ENCODE data around the gene DOCK2.
"Not testable (repeated sequence)": the region's sequence is repeated elsewhere in the genome, so short reads cannot be mapped to it uniquely, and the experiment has no call there.

Gene DOCK2

DNA sequence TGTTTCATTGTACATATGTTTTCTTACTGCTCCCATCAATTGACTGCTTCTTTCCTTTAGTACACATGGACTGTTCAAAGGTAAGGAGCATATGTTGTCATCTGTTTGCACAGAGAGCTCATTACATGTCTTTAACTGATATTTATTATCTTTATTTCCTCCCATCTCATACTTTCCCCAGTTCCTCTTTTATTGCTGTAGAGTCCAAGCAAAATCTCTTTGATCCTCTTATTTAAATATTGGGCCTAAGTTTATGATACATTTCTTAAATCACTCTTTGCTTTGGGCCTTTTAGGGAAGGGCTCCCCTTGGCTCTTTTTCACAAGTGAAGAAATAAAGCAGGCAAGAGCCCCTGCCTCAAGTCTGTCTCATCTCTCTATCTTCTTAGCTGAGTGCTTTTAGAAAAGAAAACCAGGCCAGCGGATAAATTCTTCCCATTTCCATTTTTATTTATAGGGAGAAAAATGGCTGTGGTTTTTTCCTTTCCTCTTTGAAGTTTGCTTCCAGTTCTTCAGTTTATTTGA, 152.4 kb downstream of the DOCK2 start:
- DNase-seq: peak in 2 of 4 experiments; percentile 13 to 17

GRCh38 chr5:169791251-169791650, 154.2 kb downstream of the DOCK2 start:
- no peak for DNase-seq

GRCh38 chr5:169795338-169795737, 158.3 kb downstream of the DOCK2 start:
- DNase-seq: no peak

GRCh38 chr5:169796731-169797130, 159.7 kb downstream of the DOCK2 start:
- DNase-seq: no peak

DNA sequence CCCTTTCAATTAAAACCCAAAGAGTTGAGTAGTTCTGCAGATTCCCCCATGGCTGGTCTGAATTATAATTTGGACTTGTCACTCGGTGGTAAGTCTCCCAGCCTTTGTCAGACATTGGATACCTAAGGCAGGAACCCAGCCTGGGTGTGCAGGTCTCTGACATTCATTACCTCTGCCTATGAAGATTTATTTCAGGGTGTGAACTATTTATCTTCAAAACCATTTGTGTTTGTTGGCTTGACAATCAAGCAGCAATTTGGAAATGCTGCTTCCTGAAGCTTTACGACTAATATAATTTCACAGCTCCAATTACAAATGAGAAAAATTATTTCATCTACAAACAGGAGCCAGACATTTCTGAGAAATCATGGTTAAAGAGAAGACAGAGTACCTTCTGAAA, 160.5 kb downstream of the DOCK2 start:
- no peak for DNase-seq

DNA sequence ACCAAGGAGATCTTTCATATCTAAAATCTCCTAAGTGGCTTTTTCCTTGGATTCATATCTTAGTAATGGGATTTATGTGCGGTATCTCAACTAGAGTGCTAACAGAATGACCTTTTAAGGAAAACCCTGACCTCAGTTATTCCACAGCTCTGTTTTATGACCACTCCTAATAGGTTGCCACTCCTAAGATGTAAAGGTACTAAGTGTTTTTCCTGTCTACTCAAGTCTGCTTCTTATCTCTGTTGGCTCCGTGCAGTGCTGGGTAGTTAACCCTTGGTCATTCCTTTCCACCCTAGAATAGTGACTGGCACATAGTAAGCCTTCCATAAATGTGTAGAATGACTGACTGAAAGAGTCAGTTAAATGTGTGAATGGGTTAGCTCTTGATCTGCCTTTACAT, 161.4 kb downstream of the DOCK2 start:
- no peak for DNase-seq

GRCh38 chr5:169798906-169799660, 162.0 kb downstream of the DOCK2 start:
- DNase-seq: no peak

- peak; percentile 59 to 89 (median 80) for DNase-seq
Measured at GRCh38 chr5:169801324-169801777, 164.3 kb downstream of the DOCK2 start.

- DNase-seq: no peak
Measured at GRCh38 chr5:169801781-169802180, 164.7 kb downstream of the DOCK2 start.

- peak; percentile 71 to 93 (median 80) for DNase-seq
Measured at GRCh38 chr5:169803077-169803981, 166.3 kb downstream of the DOCK2 start.

DNA sequence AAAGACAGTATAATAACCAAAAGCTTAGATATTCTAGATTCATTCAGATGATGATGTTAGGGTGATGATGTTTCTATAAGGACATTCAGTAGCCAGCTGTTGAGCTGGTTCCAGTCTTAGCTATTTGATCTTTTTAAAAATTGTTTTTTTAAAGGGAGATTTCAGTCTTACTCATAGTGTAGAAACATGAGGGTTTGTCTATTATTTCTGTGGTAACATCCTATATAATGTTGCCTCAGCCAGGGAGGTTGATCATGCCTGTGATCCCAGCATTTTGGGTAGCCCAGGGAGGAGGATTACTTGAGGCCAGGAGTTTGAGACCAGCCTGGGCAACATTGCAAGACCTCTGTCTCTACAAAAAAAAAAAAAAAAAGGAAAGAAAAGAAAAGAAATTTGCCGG, 167.8 kb downstream of the DOCK2 start:
- DNase-seq: no peak

GRCh38 chr5:169805527-169805934, 168.5 kb downstream of the DOCK2 start:
- peak; percentile 65 to 90 (median 80) for DNase-seq

- DNase-seq: no peak
Measured at GRCh38 chr5:169805937-169806700, 169.0 kb downstream of the DOCK2 start.

DNA sequence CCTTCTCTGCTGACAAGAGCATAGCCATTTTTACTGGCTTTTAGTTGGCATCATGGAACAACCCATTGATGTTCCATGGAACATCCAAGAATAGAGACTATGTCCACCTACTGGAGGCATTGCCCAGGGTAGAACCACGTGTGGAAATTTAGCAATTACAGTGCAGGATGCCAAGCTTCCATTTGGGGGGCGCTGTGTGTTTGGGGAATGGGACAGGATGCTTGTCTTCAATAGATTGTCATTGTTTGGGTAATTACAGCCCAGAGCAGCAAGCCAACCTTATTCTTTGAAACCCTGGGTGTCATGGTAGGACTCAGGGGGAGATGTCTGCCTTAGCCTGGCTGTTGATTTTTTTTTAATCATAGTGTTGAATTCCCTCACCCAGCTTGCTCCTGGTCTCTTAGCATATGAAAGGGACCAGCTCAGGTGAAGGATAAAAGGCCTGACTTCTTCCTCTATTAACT, 171.1 kb downstream of the DOCK2 start:
- DNase-seq: no peak

DNA sequence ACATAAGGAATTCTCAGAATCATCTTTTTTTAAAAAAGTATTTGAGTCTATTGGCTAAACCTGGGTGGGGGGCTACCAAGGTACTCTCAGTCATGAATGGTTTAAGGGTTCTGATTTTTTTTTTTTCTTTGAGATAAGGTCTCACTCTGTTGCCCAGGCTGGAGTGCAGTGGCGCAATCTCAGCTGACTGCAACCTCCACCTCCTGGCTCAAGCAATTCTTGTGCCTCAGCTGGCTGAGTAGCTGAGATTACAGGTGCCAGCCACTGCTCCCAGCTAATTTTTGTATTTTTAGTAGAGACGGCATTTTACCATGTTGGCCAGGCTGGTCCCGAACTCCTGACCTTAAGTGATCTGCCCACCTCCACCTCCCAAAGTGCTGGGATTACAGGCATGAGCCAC, 171.8 kb downstream of the DOCK2 start:
- not testable (repeated sequence) for DNase-seq

- peak; percentile 10 to 53 (median 46) for DNase-seq
Measured at GRCh38 chr5:169809281-169809680, 172.2 kb downstream of the DOCK2 start.

DNA sequence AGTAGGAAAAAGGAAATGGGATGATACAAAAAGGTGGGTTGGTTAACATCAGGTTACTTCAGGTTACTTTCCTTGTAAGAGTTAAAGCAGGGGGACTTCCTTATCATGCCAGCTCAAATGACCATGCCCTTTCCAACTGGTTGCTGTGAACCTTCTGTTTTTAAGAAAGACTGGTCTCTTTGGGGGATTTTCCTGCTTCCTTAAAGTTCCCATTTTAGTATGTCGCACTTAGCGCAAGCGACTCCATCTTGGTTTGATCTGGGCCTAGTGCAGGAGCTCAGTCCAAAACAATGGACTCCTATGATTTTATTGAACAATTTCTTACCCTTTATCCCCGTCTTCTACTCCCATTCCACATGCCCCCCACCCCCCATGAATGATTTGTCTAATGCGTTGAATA, 173.4 kb downstream of the DOCK2 start:
- DNase-seq: no peak

- no peak for DNase-seq
Measured at GRCh38 chr5:169811023-169811422, 173.9 kb downstream of the DOCK2 start.

- no peak for DNase-seq
Measured at GRCh38 chr5:169811680-169812079, 174.6 kb downstream of the DOCK2 start.

- no peak for DNase-seq
Measured at GRCh38 chr5:169812786-169813185, 175.7 kb downstream of the DOCK2 start.

DNA sequence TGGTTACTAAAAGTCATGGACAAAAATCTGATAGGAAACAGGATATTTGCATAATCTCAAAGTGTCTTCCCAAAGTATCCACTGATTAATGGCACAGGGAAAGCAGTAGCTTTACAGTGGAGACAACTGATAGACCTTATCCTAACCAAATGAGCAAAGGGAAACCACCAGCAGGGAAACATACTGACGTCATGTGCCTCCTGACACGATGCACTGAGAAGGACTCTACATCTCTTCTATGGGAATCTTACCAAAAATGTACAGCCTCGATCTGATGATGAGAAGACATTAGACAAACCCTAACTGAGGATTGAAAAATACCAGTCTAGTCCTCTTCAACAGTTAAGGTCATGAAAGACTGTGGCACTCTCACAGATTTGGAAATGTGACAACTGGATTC, 177.0 kb downstream of the DOCK2 start:
- no peak for DNase-seq

GRCh38 chr5:169814522-169814921, 177.4 kb downstream of the DOCK2 start:
- no peak for DNase-seq

Measured in suppressor macrophage (primary cell).